HEK293T (cell line): ENCODE measurements around the gene MUC20.

ENCODE experiments used
- CTCF ChIA-PET: fragments of 350-600 bp; formaldehyde crosslinking; extraction: SDS; loops from one replicate; lab custom pipeline; 2021; ENCODE audit warnings: antibody characterized with exemption, inconsistent platforms; lab: Yijun Ruan, JAX
- POLR2A ChIA-PET: fragments of 350-600 bp; formaldehyde crosslinking; extraction: SDS; loops from one replicate; lab custom pipeline; 2020; ENCODE audit warnings: antibody characterized with exemption, inconsistent platforms; lab: Yijun Ruan, JAX
- DNase-seq: peaks from one replicate; pipeline ENCODE4 v3.0.0; 2012; ENCODE audit warnings: mixed read lengths; ENCODE audit errors: extremely low spot score
- ARNT ChIP-seq: fragments of 450-650 bp; IDR thresholded peaks from 2 replicates; pipeline ENCODE4 v1.6.1; 2017; ENCODE audit warnings: mild to moderate bottlenecking
- BHLHE40 ChIP-seq: fragments of 450-650 bp; IDR thresholded peaks from 2 replicates; pipeline ENCODE4 v1.6.1; 2016; ENCODE audit warnings: mild to moderate bottlenecking, moderate library complexity, borderline replicate concordance
- CTBP1 ChIP-seq: fragments of 450-650 bp; IDR thresholded peaks from 2 replicates; pipeline ENCODE4 v1.6.1; 2016; ENCODE audit warnings: borderline replicate concordance
- ELF4 ChIP-seq: fragments of 450-650 bp; IDR thresholded peaks from 2 replicates; pipeline ENCODE4 v1.6.1; 2017; ENCODE audit warnings: antibody characterized with exemption
- FOXA1 ChIP-seq: fragments of 450-650 bp; IDR thresholded peaks from 2 replicates; pipeline ENCODE4 v1.6.1; 2016; ENCODE audit warnings: mild to moderate bottlenecking
- FOXK2 ChIP-seq: fragments of 450-650 bp; IDR thresholded peaks from 2 replicates; pipeline ENCODE4 v1.6.1; 2016; ENCODE audit warnings: mild to moderate bottlenecking
- FOXM1 ChIP-seq: fragments of 450-650 bp; IDR thresholded peaks from 2 replicates; pipeline ENCODE4 v1.6.1; 2017; ENCODE audit warnings: mild to moderate bottlenecking, borderline replicate concordance
- HDGF ChIP-seq: fragments of 450-650 bp; IDR thresholded peaks from 2 replicates; pipeline ENCODE4 v1.6.1; 2017; ENCODE audit warnings: antibody characterized with exemption, borderline replicate concordance
- L3MBTL2 ChIP-seq: fragments of 450-650 bp; conservative IDR thresholded peaks from 2 replicates; pipeline ENCODE4 v1.6.1; 2016; ENCODE audit warnings: mild to moderate bottlenecking
- LEF1 ChIP-seq: fragments of 450-650 bp; IDR thresholded peaks from 2 replicates; pipeline ENCODE4 v1.6.1; 2017; ENCODE audit warnings: mild to moderate bottlenecking, borderline replicate concordance
- NFRKB ChIP-seq: fragments of 450-650 bp; IDR thresholded peaks from 2 replicates; pipeline ENCODE4 v1.6.1; 2016; ENCODE audit warnings: mild to moderate bottlenecking, moderate library complexity
- PKNOX1 ChIP-seq: fragments of 450-650 bp; IDR thresholded peaks from 2 replicates; pipeline ENCODE4 v1.6.1; 2016
- SP1 ChIP-seq: fragments of 450-650 bp; IDR thresholded peaks from 2 replicates; pipeline ENCODE4 v1.6.1; 2017
- SUZ12 ChIP-seq: fragments of 450-650 bp; IDR thresholded peaks from 2 replicates; pipeline ENCODE4 v1.6.1; 2016; ENCODE audit warnings: mild to moderate bottlenecking
- TARDBP ChIP-seq: fragments of 450-650 bp; IDR thresholded peaks from 2 replicates; pipeline ENCODE4 v1.6.1; 2016
- ZNF384 ChIP-seq: fragments of 450-650 bp; IDR thresholded peaks from 2 replicates; pipeline ENCODE4 v1.6.1; 2016

MUC20 gene

GRCh38 chr3:195696632-195697278 lies 24.0 kb upstream of the MUC20 start:
- TF ChIP-seq SUZ12: no peak
- no peak for TF ChIP-seq ELF4
- no peak for TF ChIP-seq ZNF384
- no peak for TF ChIP-seq PKNOX1
- CTCF ChIA-PET: no interaction called here

GRCh38 chr3:195697582-195698324 lies 23.0 kb upstream of the MUC20 start:
- POLR2A ChIA-PET: no interaction called here
- CTCF ChIA-PET: no interaction called here

More at GRCh38 chr3:195696632-195697278, 24.0 kb upstream of the MUC20 start:
- POLR2A ChIA-PET: no interaction called here
- DNase-seq: no peak

GRCh38 chr3:195698325-195698646 lies 22.5 kb upstream of the MUC20 start:
- CTCF ChIA-PET: no interaction called here
- POLR2A ChIA-PET: no interaction called here
- no peak for TF ChIP-seq FOXM1
- no peak for TF ChIP-seq CTBP1
- TF ChIP-seq BHLHE40: no peak
- TF ChIP-seq SUZ12: no peak
- DNase-seq: no peak

More at GRCh38 chr3:195697582-195698324, 23.0 kb upstream of the MUC20 start:
- no peak for DNase-seq
- TF ChIP-seq ARNT (no peak), TARDBP (no peak), FOXK2 (no peak), ZNF384 (no peak), BHLHE40 (no peak), FOXA1 (no peak), HDGF (no peak), FOXM1 (no peak), ELF4 (no peak), SP1 (no peak), PKNOX1 (no peak), SUZ12 (no peak), L3MBTL2 (no peak), NFRKB (no peak), LEF1 (no peak), CTBP1 (no peak)

- DNase-seq: no peak
- TF ChIP-seq NFRKB (no peak), BHLHE40 (no peak), PKNOX1 (no peak), L3MBTL2 (no peak), CTBP1 (no peak), FOXK2 (no peak), SUZ12 (no peak), FOXA1 (no peak), ZNF384 (no peak), TARDBP (no peak), FOXM1 (no peak), HDGF (no peak), ELF4 (no peak), SP1 (no peak), ARNT (no peak), LEF1 (no peak)
- POLR2A ChIA-PET: no interaction called here
- CTCF ChIA-PET: no interaction called here
Measured at GRCh38 chr3:195698647-195699387, 22.0 kb upstream of the MUC20 start.

GRCh38 chr3:195699388-195699771 lies 21.4 kb upstream of the MUC20 start:
- no peak for DNase-seq
- TF ChIP-seq BHLHE40 (no peak), HDGF (no peak), PKNOX1 (no peak), ZNF384 (no peak), ARNT (no peak), SUZ12 (no peak), L3MBTL2 (no peak), NFRKB (no peak), FOXK2 (no peak), SP1 (no peak), FOXM1 (no peak), FOXA1 (no peak), LEF1 (no peak), ELF4 (no peak), CTBP1 (no peak), TARDBP (no peak)
- POLR2A ChIA-PET: no interaction called here
- CTCF ChIA-PET: no interaction called here
